Measurements from ENCODE around the gene KRTAP4-16.
"Not testable (repeated sequence)": the region's sequence is repeated elsewhere in the genome, so short reads cannot be mapped to it uniquely, and the experiment has no call there.

Gene KRTAP4-16

GRCh38 chr17:41073676-41074075, 28.3 kb downstream of the KRTAP4-16 start:
- DNase-seq (ENCODE audit: extremely low read depth, low read depth) = no peak
- no peak overlapping the region for H3K4me3 ChIP-seq (replicated peaks; ENCODE audit: low read depth, low read length)
- TF ChIP-seq, protein P1, sequence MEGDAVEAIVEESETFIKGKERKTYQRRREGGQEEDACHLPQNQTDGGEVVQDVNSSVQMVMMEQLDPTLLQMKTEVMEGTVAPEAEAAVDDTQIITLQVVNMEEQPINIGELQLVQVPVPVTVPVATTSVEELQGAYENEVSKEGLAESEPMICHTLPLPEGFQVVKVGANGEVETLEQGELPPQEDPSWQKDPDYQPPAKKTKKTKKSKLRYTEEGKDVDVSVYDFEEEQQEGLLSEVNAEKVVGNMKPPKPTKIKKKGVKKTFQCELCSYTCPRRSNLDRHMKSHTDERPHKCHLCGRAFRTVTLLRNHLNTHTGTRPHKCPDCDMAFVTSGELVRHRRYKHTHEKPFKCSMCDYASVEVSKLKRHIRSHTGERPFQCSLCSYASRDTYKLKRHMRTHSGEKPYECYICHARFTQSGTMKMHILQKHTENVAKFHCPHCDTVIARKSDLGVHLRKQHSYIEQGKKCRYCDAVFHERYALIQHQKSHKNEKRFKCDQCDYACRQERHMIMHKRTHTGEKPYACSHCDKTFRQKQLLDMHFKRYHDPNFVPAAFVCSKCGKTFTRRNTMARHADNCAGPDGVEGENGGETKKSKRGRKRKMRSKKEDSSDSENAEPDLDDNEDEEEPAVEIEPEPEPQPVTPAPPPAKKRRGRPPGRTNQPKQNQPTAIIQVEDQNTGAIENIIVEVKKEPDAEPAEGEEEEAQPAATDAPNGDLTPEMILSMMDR (IDR thresholded peaks at IDR 0.05; ENCODE audit: low read depth, low read length, missing control alignments) = no peak

GRCh38 chr17:41071606-41072360, 30.2 kb downstream of the KRTAP4-16 start:
- DNase-seq (ENCODE audit: extremely low read depth, low read depth) = no peak
- TF ChIP-seq, protein P1 (IDR thresholded peaks at IDR 0.05; ENCODE audit: low read depth, low read length, missing control alignments) = no peak
- H3K4me3 ChIP-seq (replicated peaks; ENCODE audit: low read depth, low read length) = no peak overlapping the region

- TF ChIP-seq, protein P1 (IDR thresholded peaks at IDR 0.05; ENCODE audit: low read depth, low read length, missing control alignments) = no peak
- no peak overlapping the region for H3K4me3 ChIP-seq (replicated peaks; ENCODE audit: low read depth, low read length)
- DNase-seq (ENCODE audit: extremely low read depth, low read depth) = no peak
Measured at GRCh38 chr17:41069031-41069430, 33.0 kb downstream of the KRTAP4-16 start.

- peak; percentile 97 for DNase-seq (ENCODE audit: extremely low read depth, low read depth)
- TF ChIP-seq, protein P1 (IDR thresholded peaks at IDR 0.05; ENCODE audit: low read depth, low read length, missing control alignments) = no peak
Measured at GRCh38 chr17:41067281-41067680, 34.7 kb downstream of the KRTAP4-16 start.

GRCh38 chr17:41065829-41066624, 36.0 kb downstream of the KRTAP4-16 start, which contains the start of gene KRTAP2-4:
TSS of gene KRTAP2-4 (minus strand) at chr17:41065879. CDS start at chr17:41065845, 34 bp downstream.
- peak; percentile 85 for DNase-seq (ENCODE audit: extremely low read depth, low read depth)
- TF ChIP-seq, protein P1 (IDR thresholded peaks at IDR 0.05; ENCODE audit: low read depth, low read length, missing control alignments) = no peak
- H3K4me3 ChIP-seq (replicated peaks; ENCODE audit: low read depth, low read length) = no peak within 1 kb of the TSS

More at GRCh38 chr17:41067281-41067680, 34.7 kb downstream of the KRTAP4-16 start:
- no peak overlapping the region for H3K4me3 ChIP-seq (replicated peaks; ENCODE audit: low read depth, low read length)

DNA sequence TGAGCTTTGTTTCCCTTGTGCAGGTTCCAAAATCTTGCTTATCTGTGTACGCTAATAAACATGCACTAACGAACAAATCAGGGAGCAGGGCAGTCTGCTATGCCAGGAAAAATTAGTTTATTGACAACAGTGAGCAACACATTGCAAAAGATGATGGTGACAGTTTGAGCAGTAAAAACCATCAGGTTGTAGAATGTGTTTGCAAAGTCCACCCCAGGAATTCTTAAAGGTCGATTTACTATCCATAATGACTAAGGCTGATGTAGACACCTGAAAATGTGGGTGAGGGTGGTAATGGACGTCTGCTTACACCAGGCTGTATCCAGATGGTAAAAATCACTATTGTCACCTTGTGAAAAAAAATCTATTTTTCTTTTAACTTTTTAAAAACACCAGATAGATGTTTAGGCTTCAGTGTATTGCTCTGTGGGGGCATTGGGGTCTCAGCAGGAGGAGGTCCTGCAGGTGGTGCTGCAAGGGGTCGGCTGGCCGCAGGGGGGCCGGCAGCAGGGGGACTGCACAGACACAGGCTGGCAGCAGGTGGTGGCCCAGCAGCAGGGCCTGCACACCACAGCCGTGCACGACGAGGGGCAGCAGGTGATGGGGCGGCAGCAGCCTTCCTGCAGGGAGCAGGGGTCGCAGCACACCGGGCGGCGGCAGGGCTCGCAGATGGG, 36.9 kb downstream of the KRTAP4-16 start:
- not testable (repeated sequence) for DNase-seq (ENCODE audit: extremely low read depth, low read depth); H3K4me3 ChIP-seq (replicated peaks; ENCODE audit: low read depth, low read length)

- H3K4me3 ChIP-seq (replicated peaks; ENCODE audit: low read depth, low read length) = no peak overlapping the region
- no peak for DNase-seq (ENCODE audit: extremely low read depth, low read depth)
- TF ChIP-seq, protein P1 (IDR thresholded peaks at IDR 0.05; ENCODE audit: low read depth, low read length, missing control alignments) = no peak
Measured at GRCh38 chr17:41064301-41064700, 37.7 kb downstream of the KRTAP4-16 start.
